Colon (tissue), 2 donors: ENCODE results near the gene MTX3.

Experiments
- FAIRE-seq: peaks from 2 replicates; lab custom pipeline; 2012; peaks lifted over from hg19 to GRCh38; lab: Jason Lieb, UNC
- donor health status: control.
- donor health status: control.

MTX3 gene

DNA sequence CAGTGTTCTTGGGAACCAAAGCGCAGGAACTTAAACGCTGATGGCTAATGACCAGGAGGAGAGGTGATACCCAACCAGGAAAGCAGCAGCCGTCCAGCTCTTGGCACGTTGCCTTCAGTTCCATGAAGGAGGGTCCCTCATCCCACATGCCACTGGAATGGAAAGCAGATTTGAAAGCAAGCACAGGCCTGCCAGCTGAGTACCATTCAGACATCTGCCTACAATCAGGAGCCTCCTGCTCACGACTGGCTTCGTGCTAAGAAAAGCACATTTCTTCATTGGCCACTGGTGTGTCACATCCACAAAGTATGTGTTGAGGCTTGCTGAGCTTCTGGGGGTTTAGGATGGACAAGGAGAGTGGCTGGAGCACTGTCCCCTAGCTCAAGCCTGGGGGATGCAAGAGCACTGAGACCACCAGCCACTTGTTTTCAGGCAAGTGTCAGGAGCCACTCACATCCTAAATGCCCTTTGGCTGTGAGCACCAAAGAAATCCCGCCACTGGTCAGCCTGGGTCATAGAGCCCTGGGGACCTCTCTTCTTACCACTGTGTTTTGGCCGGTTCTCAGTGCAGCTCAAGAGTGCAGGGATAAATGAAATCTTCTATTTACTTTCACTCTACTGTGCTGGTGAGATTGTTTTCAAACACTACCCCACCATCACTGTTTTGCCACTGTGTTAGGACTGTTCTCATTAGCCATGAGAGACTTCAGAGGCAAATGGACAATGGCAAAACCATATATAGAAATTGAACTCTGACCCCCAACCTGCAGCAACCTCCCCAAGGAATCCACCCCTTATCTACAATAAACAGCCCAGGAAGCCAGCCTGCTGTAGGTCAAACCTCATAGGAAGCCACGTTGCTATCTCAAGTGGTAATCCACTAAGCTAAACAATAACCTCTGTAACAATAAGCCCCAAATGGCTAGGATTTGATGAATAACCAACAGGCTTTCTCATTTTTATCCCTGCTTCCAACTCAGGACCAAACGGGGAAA, 58.3 kb downstream of the MTX3 start:
- no peak for FAIRE-seq

GRCh38 chr5:79931866-79932265, 59.2 kb downstream of the MTX3 start:
- no peak for FAIRE-seq

DNA sequence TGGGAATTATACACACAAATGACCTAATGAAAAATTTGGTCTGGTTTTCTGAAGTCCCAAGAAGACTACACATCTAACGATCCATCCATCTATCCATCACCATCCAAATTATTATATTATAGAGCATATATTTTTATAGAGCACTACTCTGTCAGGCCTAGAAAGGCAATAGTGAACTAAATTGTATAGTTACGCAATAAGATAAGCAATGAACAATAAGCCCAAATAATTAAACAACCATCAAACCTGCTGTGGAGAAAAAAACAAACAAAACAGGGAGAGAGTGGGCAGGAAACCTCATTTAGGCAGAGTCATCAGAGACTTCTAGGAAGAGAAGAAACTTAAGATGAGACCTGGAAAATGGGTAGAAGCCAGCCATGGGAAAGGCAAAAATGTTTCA, 59.7 kb downstream of the MTX3 start:
- FAIRE-seq = no peak

DNA sequence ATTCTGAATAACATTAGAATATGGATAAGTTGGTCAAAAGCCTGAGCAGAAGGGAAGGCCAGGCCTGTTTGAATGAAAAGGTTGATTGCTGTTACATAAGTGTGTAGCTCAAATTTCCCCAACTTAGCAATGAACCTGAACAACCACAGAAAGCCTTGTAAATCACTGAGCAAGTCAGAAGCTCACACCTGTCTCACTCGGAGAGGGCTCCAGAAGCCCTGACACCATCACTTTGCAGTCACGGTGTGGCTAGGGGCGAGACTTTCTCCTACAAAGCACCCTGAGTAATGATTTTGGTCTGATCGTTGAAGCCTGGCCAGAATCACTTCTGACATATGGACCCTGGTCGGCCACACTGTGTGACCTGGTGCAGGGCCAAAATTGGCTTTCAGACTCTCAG, 62.0 kb downstream of the MTX3 start:
- no peak for FAIRE-seq
